Measurements from ENCODE around the gene ADPRS. TPM values are rescaled to one million over a fixed set of nuclear protein-coding genes. Genes with fewer than 3 reads are reported as not detected.

Gene ADPRS
- total RNA-seq, 1 donor from 2014 or later: 28.7 TPM

DNA sequence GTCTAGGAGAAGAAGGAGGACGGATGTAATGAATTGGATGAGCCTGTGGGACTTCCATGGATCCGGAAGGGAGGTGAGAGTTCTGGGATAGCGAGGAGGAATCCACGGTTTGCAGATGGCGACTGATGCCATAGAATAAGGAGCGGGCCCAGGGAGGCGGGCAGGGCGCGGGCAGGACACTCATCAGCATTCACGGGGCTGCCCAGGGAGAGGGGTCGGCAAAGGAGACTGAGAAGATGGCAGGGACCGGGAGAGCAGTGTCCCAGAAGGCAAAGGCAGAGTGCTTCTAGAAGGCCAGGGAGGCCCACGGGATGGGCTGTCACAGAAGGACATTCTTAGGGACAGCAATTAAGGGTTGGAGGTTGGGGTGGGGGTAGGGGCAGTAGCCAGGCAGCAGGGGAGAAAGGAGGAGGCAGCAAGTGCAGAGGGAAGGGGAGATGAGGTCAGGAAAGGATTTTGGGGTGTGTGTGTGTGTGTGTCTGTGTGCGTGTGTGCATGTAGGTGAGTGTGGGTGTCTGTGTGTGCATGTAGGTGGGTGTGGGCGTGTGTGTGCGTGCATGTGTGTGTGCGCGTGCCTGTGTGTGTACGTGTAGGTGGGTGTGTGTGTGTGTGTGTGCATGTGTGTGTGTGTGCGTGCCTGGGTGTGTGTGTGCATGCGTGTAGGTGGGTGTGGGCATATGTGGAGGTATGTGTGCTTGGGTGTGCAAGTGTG lies 37.5 kb downstream of the ADPRS start:
- Histone ChIP-seq H3K27ac (ENCODE audit: low read depth, low read length) (no peak overlapping the region), H3K4me2 (ENCODE audit: low read length) (no peak overlapping the region), H3K9me3 (ENCODE audit: insufficient read depth, low read depth, low read length) (no peaks in the 10 kb centered on the region), H3K4me3 (ENCODE audit: insufficient read depth, low read depth, low read length) (no peak overlapping the region), H4K20me1 (ENCODE audit: insufficient read depth, low read length) (no peaks in the 10 kb centered on the region), H3K36me3 (ENCODE audit: insufficient read depth, low read length) (no peaks in the 10 kb centered on the region), H3K4me1 (ENCODE audit: insufficient read depth, low read length) (peaks cover 9% of the 10 kb centered on the region), H3K79me2 (ENCODE audit: insufficient read depth, low read length) (no peaks in the 10 kb centered on the region), H2AFZ (ENCODE audit: low read depth, low read length) (no peak overlapping the region), H3K9ac (ENCODE audit: low read length) (no peak overlapping the region), H3K27me3 (ENCODE audit: insufficient read depth, low read length) (peaks cover 13% of the 10 kb centered on the region)
- H3K36me3 Mint-ChIP-seq (ENCODE audit: low read depth, unreplicated experiment): no peaks in the 10 kb centered on the region
- FAIRE-seq (no peak), DNase-seq (ENCODE audit: low read depth) (no peak)
- H3K9me3 Mint-ChIP-seq (ENCODE audit: unreplicated experiment): peaks cover 2% of the 10 kb centered on the region
- peak overlapping the region; percentile 58 for H3K27ac Mint-ChIP-seq (ENCODE audit: unreplicated experiment)
- peaks cover 39% of the 10 kb centered on the region for H3K4me1 Mint-ChIP-seq (ENCODE audit: low read depth, unreplicated experiment)
- H3K27me3 Mint-ChIP-seq (ENCODE audit: low read depth, unreplicated experiment): peaks cover 34% of the 10 kb centered on the region
- TF ChIP-seq, protein P1, sequence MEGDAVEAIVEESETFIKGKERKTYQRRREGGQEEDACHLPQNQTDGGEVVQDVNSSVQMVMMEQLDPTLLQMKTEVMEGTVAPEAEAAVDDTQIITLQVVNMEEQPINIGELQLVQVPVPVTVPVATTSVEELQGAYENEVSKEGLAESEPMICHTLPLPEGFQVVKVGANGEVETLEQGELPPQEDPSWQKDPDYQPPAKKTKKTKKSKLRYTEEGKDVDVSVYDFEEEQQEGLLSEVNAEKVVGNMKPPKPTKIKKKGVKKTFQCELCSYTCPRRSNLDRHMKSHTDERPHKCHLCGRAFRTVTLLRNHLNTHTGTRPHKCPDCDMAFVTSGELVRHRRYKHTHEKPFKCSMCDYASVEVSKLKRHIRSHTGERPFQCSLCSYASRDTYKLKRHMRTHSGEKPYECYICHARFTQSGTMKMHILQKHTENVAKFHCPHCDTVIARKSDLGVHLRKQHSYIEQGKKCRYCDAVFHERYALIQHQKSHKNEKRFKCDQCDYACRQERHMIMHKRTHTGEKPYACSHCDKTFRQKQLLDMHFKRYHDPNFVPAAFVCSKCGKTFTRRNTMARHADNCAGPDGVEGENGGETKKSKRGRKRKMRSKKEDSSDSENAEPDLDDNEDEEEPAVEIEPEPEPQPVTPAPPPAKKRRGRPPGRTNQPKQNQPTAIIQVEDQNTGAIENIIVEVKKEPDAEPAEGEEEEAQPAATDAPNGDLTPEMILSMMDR (IDR thresholded peaks at IDR 0.05; ENCODE audit: insufficient read depth, low read depth, low read length): no peak
- TF ChIP-seq EZH2 (IDR thresholded peaks at IDR 0.05; ENCODE audit: insufficient read depth, low read length): no peak
- H3K4me3 Mint-ChIP-seq (ENCODE audit: unreplicated experiment): peak overlapping the region; percentile 43

DNA sequence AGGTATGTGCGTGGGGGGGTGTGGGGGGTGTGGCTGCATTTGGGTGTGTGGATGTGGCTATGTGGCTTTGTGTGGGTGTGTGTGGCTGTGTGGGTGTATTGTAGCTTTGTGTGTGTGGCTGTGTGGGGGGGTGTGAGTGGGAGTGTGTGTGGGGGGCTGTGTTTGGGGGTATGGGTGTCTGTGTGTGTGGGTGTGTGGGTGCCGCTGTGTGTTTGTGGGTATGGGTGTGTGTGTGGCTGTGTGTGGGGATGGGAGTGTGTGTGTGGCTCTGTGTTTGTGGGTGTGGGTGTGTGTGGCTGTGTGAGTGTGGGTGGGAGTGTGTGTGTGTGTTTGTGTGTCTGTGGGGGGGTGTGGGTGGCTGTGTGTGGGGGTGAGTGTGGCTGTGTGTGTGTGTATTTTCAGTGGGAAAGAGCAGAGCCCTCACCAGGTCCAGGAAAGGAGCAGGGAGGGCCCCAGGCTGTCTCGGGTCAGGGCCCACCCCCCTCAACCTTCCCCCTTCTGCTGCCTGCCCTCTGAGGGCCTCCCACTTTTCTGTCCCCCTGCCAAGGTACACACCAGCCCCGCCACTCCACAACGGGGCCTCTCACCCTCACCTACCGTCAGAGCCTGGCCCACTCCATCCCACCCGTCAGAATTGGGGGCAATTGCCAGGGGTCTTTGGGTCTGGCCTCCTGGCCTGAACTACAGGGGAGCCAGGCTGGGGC lies 38.3 kb downstream of the ADPRS start:
- peaks cover 9% of the 10 kb centered on the region for H3K4me1 ChIP-seq (ENCODE audit: insufficient read depth, low read length)
- Mint-ChIP-seq H3K4me1 (ENCODE audit: low read depth, unreplicated experiment) (peaks cover 39% of the 10 kb centered on the region), H3K27ac (ENCODE audit: unreplicated experiment) (no peak overlapping the region), H3K9me3 (ENCODE audit: unreplicated experiment) (peaks cover 2% of the 10 kb centered on the region), H3K27me3 (ENCODE audit: low read depth, unreplicated experiment) (peaks cover 34% of the 10 kb centered on the region), H3K36me3 (ENCODE audit: low read depth, unreplicated experiment) (no peaks in the 10 kb centered on the region), H3K4me3 (ENCODE audit: unreplicated experiment) (no peak overlapping the region)
- peaks cover 13% of the 10 kb centered on the region for H3K27me3 ChIP-seq (ENCODE audit: insufficient read depth, low read length)
- FAIRE-seq (no peak), DNase-seq (ENCODE audit: low read depth) (no peak)
- H3K4me2 ChIP-seq (ENCODE audit: low read length): peak overlapping the region; percentile 11
- no peak overlapping the region for H3K9ac ChIP-seq (ENCODE audit: low read length)
- no peak overlapping the region for H2AFZ ChIP-seq (ENCODE audit: low read depth, low read length)
- no peaks in the 10 kb centered on the region for H4K20me1 ChIP-seq (ENCODE audit: insufficient read depth, low read length)
- H3K36me3 ChIP-seq (ENCODE audit: insufficient read depth, low read length): no peaks in the 10 kb centered on the region
- H3K27ac ChIP-seq (ENCODE audit: low read depth, low read length): no peak overlapping the region
- no peak for TF ChIP-seq EZH2 (IDR thresholded peaks at IDR 0.05; ENCODE audit: insufficient read depth, low read length)
- TF ChIP-seq, protein P1 (IDR thresholded peaks at IDR 0.05; ENCODE audit: insufficient read depth, low read depth, low read length): no peak
- no peaks in the 10 kb centered on the region for H3K79me2 ChIP-seq (ENCODE audit: insufficient read depth, low read length)
- no peak overlapping the region for H3K4me3 ChIP-seq (ENCODE audit: insufficient read depth, low read depth, low read length)
- H3K9me3 ChIP-seq (ENCODE audit: insufficient read depth, low read depth, low read length): no peaks in the 10 kb centered on the region

Data from astrocyte (in vitro differentiated cells and primary cell).